Measurements from ENCODE around the gene AMIGO2.
A peak's percentile ranks its signal among the peaks of the same experiment; 100 is the strongest.
"Not testable (repeated sequence)": the region's sequence is repeated elsewhere in the genome, so short reads cannot be mapped to it uniquely, and the experiment has no call there.

The AMIGO2 gene

GRCh38 chr12:47071241-47071852 is 8.4 kb downstream of the AMIGO2 start:
- DNase-seq = no peak

GRCh38 chr12:47070310-47070709 is 9.4 kb downstream of the AMIGO2 start:
- no peak for DNase-seq

GRCh38 chr12:47068539-47068938 is 11.2 kb downstream of the AMIGO2 start:
- no peak for DNase-seq

- no peak for DNase-seq
Measured at GRCh38 chr12:47067771-47068431, 11.9 kb downstream of the AMIGO2 start.

GRCh38 chr12:47067176-47067575 is 12.6 kb downstream of the AMIGO2 start:
- peak; percentile 24 to 47 for DNase-seq

- no peak for DNase-seq
Measured at GRCh38 chr12:47066278-47067025, 13.3 kb downstream of the AMIGO2 start.

- no peak for DNase-seq
Measured at GRCh38 chr12:47065546-47065945, 14.2 kb downstream of the AMIGO2 start.

GRCh38 chr12:47058640-47059039 is 21.1 kb downstream of the AMIGO2 start:
- not testable (repeated sequence) for DNase-seq

- not testable (repeated sequence) for DNase-seq
Measured at GRCh38 chr12:47056944-47057343, 22.8 kb downstream of the AMIGO2 start.

GRCh38 chr12:47055856-47056255 is 23.9 kb downstream of the AMIGO2 start:
- not testable (repeated sequence) for DNase-seq

GRCh38 chr12:47054659-47055058 is 25.1 kb downstream of the AMIGO2 start:
- DNase-seq = no peak

- DNase-seq = no peak
Measured at GRCh38 chr12:47053961-47054360, 25.8 kb downstream of the AMIGO2 start.

GRCh38 chr12:47052274-47052673 is 27.5 kb downstream of the AMIGO2 start:
- no peak for DNase-seq

GRCh38 chr12:47051291-47051690 is 28.5 kb downstream of the AMIGO2 start:
- not testable (repeated sequence) for DNase-seq

GRCh38 chr12:47048541-47048940 is 31.2 kb downstream of the AMIGO2 start:
- no peak for DNase-seq

- no peak for DNase-seq
Measured at GRCh38 chr12:47041327-47041726, 38.4 kb downstream of the AMIGO2 start.

GRCh38 chr12:47039756-47040155 is 40.0 kb downstream of the AMIGO2 start:
- DNase-seq = no peak

- DNase-seq = no peak
Measured at GRCh38 chr12:47039079-47039478, 40.7 kb downstream of the AMIGO2 start.

GRCh38 chr12:47038270-47038748 is 41.5 kb downstream of the AMIGO2 start:
- no peak for DNase-seq

GRCh38 chr12:47035484-47035883 is 44.3 kb downstream of the AMIGO2 start:
- DNase-seq = no peak

- no peak for DNase-seq
Measured at GRCh38 chr12:47034661-47035060, 45.1 kb downstream of the AMIGO2 start.

- no peak for DNase-seq
Measured at GRCh38 chr12:47033789-47034555, 45.8 kb downstream of the AMIGO2 start.

GRCh38 chr12:47033081-47033480 is 46.7 kb downstream of the AMIGO2 start:
- no peak for DNase-seq
